HL-60 (cell line): ENCODE measurements around the gene ZFYVE16.

Experiments
- CTCF ChIP-seq: IDR thresholded peaks from one replicate; pipeline ENCODE4 v1.5.1; 2011; ENCODE audit warnings: low read length, control low read depth, inconsistent platforms; ENCODE audit not compliant: insufficient read depth
- GABPA ChIP-seq: IDR thresholded peaks from 2 replicates; pipeline ENCODE4 v1.6.1; 2012; ENCODE audit warnings: low read depth
- POLR2AphosphoS5 ChIP-seq: IDR thresholded peaks from 2 replicates; pipeline ENCODE4 v1.6.1; 2012; ENCODE audit warnings: low read depth
- REST ChIP-seq: IDR thresholded peaks from 2 replicates; pipeline ENCODE4 v1.6.1; 2012; ENCODE audit warnings: low read depth; ENCODE audit not compliant: insufficient replicate concordance

- TF ChIP-seq CTCF, result no peak
- TF ChIP-seq GABPA, result no peak
- TF ChIP-seq POLR2AphosphoS5, result no peak
- no peak for TF ChIP-seq REST
These were observed 31.3 kb downstream of the ZFYVE16 start for GRCh38 chr5:80439213-80439612.
